HG03175 (cell line): ENCODE measurements around the gene PRKG1.
A peak's percentile ranks its signal among the peaks of the same experiment; 100 is the strongest.

Experiments used
- ATAC-seq: cut with Tn5 transposase; IDR thresholded peaks from one replicate; pipeline ENCODE4 v1.9.1; 2021; ENCODE audit warnings: mild to moderate bottlenecking, moderate library complexity; ENCODE audit not compliant: unreplicated experiment

PRKG1 gene

DNA sequence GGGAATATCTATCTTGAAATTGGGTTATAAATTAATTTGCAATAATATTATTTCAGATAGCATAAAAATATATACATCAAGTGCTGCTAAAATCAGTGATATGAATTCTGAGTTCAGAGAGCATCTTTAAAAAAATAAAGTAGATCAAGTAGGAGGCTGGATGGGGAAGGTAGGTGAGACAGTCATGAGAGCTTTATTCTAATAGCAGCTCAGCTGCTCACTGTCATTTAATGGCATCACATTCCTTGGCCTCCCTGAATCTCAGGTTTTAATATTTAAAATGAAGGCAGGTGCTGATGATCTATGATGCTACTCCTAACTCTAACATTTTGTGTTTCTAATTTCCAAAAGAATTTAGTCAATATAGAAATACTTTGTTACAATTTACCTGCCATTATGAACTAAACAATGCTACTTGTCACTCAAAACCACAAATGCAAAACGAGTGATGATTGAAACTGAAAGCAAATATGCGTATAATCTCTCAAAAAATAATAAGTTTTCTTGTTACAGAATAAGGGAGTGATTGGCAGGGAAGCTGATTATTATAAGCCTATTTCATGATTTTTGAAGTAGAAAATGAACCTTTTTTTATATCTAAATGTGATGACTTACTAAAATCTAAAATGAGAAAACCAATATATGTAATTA is 772.7 kb downstream of the PRKG1 start:
- no peak for ATAC-seq

DNA sequence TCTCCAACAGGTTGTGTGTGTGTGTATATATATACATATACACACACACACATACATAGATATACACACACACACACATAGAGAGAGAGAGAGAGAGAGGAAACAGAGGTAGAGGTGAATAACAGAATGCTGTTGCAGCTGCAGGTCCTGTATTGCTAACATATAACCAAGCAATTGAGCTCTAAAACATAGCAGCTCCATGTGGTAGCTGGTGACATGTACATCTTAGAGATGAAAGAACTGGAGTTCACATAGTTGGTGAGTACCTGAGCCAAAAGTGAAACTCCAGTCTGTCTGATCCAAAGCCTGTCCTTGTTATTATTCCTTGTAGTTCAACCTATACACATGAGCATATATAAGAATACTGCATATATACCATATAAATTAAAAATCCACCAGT is 778.0 kb downstream of the PRKG1 start:
- ATAC-seq = no peak

DNA sequence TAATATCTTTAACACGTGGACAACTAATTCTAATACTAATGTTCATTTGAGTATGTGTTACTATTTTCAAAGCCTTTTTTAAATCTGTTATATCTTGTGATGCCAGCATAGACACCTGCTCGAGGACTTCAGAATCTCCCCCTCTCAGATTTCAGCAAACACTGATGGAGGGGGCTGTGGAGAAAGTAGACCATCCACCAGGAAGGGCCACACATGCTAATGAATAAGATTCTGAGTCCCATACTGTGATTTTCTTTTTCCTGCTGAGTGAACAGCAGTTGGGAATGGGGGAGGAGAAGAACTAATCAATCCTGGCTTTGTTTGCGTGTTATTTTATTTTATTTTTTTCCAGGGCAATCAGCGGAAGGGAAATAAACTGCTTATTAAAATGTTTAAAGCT is 783.0 kb downstream of the PRKG1 start:
- ATAC-seq = no peak

DNA sequence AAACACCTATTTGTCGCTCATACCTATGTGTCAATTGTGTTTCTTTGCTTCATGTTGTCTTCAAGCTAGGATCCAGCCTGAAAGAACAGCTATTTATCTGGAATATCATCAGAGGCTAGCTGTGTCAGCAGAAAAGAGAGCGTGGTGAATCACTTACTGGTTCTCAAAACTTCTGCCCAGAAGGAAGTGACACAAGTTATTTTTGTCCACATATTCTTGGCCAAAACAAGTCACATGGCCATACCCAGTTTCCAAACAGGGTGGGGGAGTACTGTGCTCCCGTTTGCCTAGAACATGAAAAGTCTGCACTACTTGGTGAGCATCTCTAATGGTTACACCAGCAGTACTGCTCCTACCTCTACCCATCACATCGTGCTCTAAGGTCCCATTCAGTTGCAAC is 786.0 kb downstream of the PRKG1 start:
- no peak for ATAC-seq

DNA sequence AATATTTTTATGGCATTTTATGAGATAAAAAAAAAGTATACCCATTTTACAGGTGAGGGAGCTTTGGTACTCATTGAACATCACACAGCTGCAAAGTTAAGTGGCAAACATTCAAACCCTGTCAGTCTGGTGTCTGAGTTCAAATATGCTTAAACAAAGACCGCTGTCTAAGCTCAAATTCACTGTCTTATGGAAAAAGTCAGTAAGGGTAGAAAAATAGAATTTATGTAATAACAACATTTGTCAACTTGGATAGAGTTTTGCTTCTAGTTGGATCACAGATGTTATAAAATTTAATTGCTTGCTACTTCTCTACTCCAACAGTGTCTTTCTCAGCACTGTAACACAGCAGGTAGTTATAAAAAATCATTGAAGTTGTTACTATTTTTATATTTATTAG is 786.8 kb downstream of the PRKG1 start:
- no peak for ATAC-seq

DNA sequence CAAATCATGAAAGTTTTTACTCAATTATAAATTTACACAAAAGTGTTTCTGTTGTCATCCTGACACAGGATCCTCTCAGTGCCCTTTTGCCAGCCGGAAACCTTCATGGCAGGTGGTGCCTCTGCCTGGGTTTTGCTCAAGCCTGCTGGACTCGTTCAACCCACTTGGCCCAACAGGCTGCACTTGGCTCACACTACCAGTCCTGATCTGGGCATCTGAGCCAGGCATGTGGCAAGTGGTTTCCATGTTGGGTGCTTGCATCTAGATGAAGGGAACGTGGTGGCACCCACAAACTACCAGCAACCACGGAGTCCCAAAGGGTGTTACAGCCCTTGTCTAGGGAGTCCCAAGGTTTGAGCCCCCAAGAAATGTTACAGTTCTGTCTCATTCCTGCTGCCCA is 787.4 kb downstream of the PRKG1 start:
- ATAC-seq = no peak

DNA sequence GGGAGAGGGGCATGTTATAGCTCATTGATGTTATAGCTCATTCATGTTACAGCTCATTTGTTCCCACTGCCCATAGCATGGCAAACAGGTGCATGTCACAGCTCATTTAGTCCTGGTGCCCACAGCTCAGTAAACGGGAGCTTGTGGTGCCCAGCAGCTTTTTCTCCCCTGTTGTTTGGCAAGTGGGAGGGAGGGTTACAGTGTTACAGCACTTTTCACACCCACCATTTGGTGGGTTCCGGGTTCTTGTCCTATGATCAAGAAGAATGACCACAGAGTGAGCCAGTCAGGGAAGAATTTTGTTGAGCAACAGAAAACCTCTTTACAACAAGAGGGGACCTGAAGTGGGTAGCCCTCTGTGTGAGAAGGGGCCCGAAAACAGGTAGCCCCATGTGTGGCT is 787.9 kb downstream of the PRKG1 start:
- ATAC-seq = no peak

DNA sequence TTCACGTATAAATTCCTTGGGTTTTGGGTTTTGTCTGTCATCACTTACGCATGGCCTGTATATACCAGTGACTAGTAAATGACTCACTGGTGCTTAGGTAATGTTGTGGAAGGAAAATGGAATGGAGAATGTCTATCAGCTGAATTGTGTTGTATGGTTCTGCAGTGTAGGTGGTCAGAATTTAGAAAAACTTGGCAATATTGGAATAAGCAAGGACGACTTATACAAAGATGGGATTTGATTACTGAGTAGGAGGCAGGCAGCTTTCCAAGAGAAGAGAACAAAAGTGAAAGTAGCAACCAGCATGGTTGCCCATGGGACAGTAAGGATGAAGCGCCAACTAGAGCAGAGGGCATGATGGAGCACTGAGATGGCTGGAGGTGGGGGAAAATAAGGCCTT is 793.7 kb downstream of the PRKG1 start:
- no peak for ATAC-seq

DNA sequence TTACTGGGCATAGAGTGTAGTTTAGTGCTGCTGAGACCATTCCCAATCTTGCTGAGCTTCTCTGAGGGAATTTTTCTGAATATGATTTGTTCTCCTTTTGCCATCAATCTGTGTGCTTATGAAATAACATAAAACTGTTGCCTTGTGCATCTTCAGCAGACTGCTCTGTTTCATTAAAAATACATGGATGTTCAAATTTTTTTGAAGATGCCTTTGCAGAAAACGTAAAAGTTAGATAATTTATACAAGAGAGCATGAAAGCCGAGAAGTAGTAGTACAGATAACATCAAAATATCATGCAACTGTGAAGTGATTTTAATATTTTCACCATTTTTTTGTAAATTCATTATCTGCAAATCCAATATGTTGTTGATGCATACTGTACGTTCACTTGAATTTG is 799.8 kb downstream of the PRKG1 start:
- ATAC-seq = no peak

DNA sequence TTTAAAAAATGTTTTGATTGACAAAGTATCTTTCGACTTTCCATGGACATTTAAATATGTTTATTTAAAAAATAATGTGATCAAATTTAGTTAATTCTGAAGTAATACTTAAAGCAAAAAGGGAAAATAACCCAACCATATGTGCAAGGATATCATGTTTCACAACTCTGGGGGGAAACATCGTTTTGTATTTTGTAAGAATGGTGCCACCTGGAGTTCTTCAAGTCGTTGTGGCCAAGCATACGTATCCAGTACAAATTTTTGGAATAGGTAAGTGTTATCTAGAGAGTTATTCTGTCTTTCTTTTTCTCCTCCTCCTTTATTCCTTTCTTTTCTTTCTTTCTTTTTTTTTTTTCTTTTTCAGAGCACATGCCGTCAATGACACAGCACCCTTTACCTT is 801.3 kb downstream of the PRKG1 start:
- no peak for ATAC-seq

DNA sequence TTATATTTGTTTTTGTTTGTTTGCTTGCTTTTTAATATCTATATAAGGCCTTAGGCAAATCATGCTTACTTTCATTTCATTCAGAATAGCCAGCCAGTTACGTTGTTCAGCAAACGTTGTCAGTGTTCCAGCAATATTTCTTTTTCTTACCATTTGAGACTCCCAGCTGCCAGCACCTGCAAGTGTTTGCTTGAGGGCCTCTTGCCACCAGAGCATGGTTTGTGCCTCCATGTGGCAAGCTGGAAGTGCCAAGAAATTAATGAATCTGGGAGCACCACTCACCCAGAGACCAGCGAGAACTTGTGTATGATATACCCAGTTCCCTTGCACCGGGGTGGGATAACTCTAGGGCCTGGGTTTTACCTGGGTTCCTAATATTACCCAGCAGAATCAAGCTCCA is 802.2 kb downstream of the PRKG1 start:
- ATAC-seq = no peak

DNA sequence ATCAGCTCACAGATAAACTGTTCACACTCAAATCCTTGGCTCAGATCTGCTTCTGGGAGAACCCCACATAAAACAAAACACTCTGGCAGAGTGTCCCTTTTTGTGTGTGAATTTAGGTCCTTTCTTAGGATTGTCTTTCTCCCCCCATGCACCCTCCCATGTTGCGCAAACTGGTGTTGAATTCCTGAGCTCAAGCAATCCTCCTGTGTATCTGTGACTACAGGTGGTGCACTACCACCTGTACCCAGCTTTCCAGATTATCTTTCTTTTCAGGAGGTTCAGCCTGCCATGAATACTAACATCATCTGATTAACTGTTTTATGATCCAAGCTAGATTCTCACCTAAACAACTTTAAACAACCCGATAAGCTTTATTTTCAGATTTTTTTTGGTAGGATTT is 802.7 kb downstream of the PRKG1 start:
- no peak for ATAC-seq

DNA sequence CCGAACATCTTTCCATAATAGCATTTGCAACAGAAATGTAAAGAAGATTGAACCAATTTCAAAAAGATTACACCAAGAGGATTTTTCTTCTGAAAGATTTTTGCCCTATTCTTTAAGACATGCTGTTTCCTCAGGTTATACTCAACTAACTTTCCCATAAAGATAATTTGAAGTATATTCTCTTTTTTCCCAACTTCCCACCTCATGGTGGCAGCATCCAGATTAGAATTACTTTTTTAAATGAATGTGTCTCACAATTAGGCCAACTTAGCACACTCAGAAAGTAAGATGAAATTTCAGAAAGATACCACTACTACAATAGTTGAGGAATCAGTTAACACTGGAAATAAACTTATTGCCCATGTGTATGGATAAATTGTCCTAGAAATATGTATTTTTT is 803.3 kb downstream of the PRKG1 start:
- no peak for ATAC-seq

DNA sequence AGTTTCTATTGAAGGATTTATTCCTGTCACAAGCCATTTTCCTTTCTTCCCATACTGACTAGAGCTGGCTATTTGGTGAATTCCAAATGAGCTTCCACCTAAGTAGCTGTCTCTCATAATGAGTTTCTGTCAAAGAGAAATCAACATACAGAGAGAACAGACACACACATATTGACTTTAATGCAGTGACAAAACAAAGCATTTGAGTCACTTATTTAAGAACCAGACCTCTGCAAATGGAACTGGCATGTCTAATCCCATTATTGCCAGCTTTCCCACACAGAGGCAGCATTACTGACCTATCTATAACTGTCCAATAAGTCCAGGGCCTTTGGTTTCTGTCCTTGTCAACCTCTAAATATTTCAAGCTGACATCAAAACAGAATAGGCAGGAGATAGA is 804.4 kb downstream of the PRKG1 start:
- no peak for ATAC-seq

DNA sequence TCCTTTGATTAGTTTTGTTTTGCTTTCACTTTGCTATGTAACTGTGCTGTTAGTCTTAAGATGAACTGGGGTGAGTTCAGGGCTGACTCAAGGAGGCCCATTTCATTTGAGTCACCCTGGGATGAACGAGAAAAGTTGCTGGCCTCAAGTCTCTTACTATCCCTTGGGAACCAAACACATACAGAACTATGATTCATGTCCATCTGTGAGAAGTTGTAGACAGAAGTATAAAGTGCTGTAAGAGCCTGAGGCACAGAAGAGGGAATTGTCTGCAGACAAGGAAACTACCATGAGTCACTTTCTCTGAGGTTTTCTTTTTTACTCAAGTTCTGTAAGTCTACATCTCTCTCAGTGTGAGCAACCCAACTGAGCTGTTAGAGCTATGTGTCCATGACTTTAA is 805.0 kb downstream of the PRKG1 start:
- peak; percentile 80 for ATAC-seq

DNA sequence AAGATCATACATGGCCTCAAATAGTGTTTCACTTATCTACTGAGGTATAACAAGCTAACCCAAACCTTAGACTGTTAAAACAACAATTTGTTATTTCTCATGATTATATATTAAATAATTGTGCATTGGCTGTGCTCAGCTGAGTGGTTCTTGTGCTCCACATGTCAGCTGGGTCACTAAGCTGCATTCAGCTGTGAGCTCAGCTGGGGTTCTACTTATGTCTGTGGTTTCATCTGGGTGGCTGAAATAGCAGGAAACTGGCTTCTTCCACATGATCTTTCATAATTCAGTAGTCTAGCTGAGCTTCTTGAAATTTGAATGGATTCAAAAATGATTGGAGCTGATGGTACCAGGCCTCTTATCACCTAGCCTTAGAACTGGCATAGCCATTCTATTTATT is 806.9 kb downstream of the PRKG1 start:
- no peak for ATAC-seq

DNA sequence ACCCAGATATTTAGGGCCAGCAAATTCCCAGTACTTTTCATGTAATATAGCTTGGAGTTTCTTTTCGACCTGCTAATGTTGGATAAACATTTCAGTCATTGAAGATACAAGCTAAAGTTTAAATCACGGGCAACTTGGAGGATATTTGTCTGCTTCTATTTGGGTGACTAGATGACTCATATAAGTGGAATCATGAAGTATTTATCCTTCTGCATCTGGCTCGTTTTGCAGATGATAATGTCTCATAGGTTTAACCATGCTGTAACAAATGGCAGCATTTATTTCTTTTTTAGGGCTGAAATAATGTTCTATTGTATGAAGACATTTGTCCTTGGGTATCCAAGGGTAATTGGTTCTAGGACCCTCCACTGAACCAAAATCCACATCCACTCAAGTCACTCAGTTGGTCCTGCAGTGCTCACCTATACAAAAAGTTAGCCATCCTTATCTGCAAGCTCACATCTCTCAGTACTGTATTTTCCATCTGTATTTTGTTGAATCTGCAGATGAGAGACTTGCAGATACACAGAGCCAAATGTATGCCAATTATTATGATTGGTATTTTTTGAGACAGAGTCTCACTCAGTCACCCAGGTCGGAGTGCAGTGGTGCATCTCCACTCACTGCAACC is 812.3 kb downstream of the PRKG1 start:
- ATAC-seq = no peak

DNA sequence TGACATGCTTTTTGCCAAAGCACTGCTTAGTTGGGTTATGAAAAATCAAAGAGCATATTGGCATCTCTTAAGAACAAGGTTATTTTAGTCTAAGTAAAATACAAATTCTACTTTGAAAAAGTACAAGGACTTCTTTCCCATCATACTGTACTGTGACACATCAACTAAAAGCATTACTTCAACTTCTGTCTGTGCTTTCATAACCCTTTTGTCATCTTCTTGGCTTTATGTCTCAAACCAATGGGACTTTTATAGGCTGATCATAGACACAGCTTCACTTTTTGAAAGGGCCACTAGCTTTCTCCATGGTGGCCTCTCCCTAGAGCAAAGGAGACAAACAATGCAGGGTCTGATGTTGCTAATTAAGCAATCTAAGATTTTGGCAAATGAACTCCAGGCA is 814.0 kb downstream of the PRKG1 start:
- ATAC-seq = no peak

DNA sequence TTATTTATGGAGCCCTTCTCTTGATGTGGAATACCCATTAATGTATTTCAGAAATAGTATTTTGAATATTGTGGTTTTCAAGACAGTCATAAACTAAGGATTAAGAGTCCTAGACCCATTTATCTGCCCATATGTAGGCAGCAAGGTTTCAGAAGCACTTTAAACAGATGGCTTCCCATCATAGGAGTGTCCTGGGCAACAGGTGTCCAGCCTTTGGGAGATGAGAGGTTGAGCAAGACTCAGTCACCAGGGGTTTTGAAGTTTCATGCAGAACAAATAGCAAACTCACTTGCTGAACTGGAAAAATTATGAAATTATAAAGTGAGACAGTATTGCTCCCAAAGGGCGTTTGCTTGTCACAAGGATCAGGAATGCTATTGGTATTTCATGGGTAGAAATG is 818.0 kb downstream of the PRKG1 start:
- ATAC-seq = no peak

DNA sequence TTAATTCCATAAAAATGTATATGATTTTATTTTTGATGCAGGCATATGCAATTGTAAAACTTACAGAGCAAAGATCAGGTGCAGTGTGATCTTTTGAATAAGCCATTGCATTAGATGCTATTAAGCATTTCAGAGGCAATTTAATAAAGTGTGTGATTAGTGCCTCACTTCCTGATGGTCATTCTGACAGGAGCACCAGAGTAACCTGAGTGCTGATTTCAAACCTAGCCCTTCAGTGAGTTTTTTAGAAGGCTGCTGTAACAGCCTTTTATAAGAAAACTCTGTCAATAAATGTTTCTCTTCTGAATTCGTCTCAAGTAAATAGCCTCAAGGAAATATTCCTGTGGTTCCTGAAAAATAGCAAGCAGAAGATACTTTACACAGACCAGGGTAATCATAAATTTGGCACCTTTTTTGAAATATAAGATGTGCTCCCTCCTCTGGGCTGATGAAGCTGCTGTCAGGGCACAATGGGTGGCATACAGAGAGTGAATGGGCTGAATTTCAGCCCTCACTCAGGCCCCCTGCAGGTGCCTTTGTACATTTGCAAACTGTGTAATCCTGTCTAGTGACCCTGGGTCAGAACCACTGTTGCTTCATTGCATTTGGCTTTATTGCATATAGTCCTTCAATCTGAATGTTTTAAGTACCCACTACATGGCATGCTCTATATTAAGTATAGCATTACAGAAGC is 818.8 kb downstream of the PRKG1 start:
- no peak for ATAC-seq

DNA sequence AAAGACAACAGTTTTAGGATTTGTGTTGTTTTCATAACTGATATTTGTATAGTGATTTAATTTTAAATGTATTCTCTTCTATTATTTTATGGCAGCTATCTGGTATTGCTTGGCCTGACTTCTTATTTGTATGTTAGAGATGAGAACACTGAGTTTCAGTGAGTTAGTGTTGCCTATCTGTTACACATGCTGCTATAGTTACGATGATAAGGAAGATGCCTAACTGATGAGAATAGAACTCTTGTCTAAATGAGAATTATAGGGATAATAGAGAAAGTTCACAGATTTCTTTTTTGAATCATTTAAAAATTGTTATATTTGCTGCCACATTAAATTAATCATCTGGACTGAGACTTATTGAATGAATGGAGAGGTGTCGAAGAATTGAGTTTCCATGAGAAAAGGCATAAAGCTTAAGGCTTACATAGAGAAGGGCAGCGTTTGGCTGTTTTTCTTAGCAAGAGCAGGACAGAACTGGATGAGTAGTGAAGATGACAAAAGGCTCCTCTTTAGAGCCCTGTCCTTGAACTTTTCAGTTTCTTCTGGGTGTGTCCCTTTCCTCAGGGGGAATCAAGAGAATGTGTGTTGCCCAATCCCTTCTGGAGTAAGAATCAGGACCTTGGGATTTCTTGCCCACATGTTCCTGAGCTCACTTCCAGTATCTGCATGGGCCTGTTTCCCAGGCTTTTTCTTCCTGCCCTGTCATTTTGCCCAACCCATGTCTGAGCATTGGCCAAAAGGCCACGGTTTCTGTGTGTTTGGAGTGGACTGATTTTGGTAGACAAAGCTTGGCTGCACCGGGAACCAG is 820.7 kb downstream of the PRKG1 start:
- ATAC-seq = no peak

DNA sequence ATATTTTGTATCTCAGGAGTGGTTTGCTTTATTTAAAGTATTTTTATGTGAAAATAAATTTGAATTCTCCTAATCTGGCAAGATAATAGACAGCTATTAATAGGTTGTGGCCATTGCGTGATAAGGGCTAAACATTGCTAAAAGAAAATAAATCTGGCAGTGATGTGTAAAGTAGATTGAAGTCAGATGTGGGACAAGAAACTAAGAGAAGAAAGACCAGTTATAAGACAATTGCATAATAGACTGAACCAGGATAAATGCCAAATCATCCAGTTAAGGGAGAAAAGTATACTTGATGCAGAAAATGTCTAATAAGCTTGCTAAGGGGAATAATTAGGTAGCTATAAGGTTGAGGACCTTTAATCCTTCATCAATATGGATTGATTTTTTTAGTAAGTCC is 822.6 kb downstream of the PRKG1 start:
- ATAC-seq = no peak
